GM12878 (cell line): ENCODE measurements around the gene C14orf119. TPM values are rescaled to one million over a fixed set of nuclear protein-coding genes. Genes with fewer than 3 reads are reported as not detected.

Experiments
- ATAC-seq: fragments of 200-7000 bp; cut with Tn5 transposase; 3 replicates; pipeline ENCODE4 v1.9.1; 2020; ENCODE audit warnings: mild to moderate bottlenecking, moderate library complexity
- BruUV-seq: library from RNA; stranded (reverse); fragments of 400-500 nt; replicated peaks from 2 replicates; lab custom pipeline; 2021; lab: Mats Ljungman, UMichigan
- CTCF ChIA-PET: fragments of 300-600 bp; sonication (Branson Sonifier 250); formaldehyde crosslinking; extraction: SDS; loops from one replicate; lab custom pipeline; 2021; ENCODE audit warnings: inconsistent platforms; lab: Yijun Ruan, JAX
- POLR2A ChIA-PET: fragments of 350-600 bp; formaldehyde crosslinking; extraction: SDS; loops from one replicate; lab custom pipeline; 2021; ENCODE audit warnings: inconsistent platforms; lab: Charles Lee
- RAD21 ChIA-PET: fragments of 300-600 bp; sonication (Branson Sonifier 250); formaldehyde crosslinking; loops from one replicate; lab custom pipeline; 2023; ENCODE audit warnings: antibody characterized with exemption; ENCODE audit not compliant: unreplicated experiment; lab: Charles Lee
- SMC1A ChIA-PET: fragments of 300-600 bp; sonication (Branson Sonifier 250); formaldehyde crosslinking; loops from one replicate; lab custom pipeline; 2023; ENCODE audit not compliant: unreplicated experiment, uncharacterized antibody; lab: Charles Lee
- DNase-seq: peaks from one replicate; pipeline ENCODE4 v3.0.0-alpha.2; 2011; ENCODE audit warnings: low read depth, low spot score
- FAIRE-seq: peaks from 3 replicates; lab custom pipeline; 2011; peaks lifted over from hg19 to GRCh38; lab: Jason Lieb, UNC
- H2AFZ ChIP-seq: 2 replicates; pipeline ENCODE4 v1.6.0; 2011; ENCODE audit warnings: low read depth, low read length, control low read depth; ENCODE audit not compliant: control insufficient read depth
- H3K27ac ChIP-seq: 2 replicates; pipeline ENCODE4 v1.5.1; 2011; ENCODE audit warnings: control low read depth; ENCODE audit not compliant: control insufficient read depth, insufficient read depth
- H3K27me3 ChIP-seq, 2 experiments: replicated peaks in 1 of 2; 2 replicates each; pipeline versions ENCODE4 v1.6.0 to v1.6.1; 2011; ENCODE audit warnings: low read length in 1 of 2; ENCODE audit not compliant: control insufficient read depth in 2 of 2, insufficient read depth in 2 of 2
- H3K36me3 ChIP-seq, 2 experiments: 2 replicates each; pipeline ENCODE4 v1.5.1; 2011; ENCODE audit warnings: low read length in 1 of 2; ENCODE audit not compliant: control insufficient read depth in 2 of 2, insufficient read depth in 2 of 2
- H3K4me1 ChIP-seq: 2 replicates; pipeline ENCODE4 v1.6.1; 2011; ENCODE audit warnings: mild to moderate bottlenecking, low read length, moderate library complexity, mixed read lengths; ENCODE audit not compliant: control insufficient read depth, insufficient read depth
- H3K4me2 ChIP-seq: 2 replicates; pipeline ENCODE4 v1.6.0; 2011; ENCODE audit warnings: control low read depth; ENCODE audit not compliant: control insufficient read depth, insufficient read depth
- H3K4me3 ChIP-seq: fragments of 200-600 bp; sonication (generic); 2 replicates; pipeline ENCODE4 v1.5.1; 2016
- H3K79me2 ChIP-seq: 2 replicates; pipeline ENCODE4 v1.6.0; 2011; ENCODE audit warnings: low read length; ENCODE audit not compliant: control insufficient read depth, insufficient read depth
- H3K9ac ChIP-seq: 2 replicates; pipeline ENCODE4 v1.8.0; 2011; ENCODE audit warnings: low read length, control low read depth, mixed read lengths; ENCODE audit not compliant: control insufficient read depth, insufficient read depth
- H3K9me3 ChIP-seq: replicated peaks from 3 replicates; pipeline ENCODE4 v1.5.1; 2011; ENCODE audit warnings: mild to moderate bottlenecking, low read length; ENCODE audit not compliant: control insufficient read depth, insufficient read depth
- H4K20me1 ChIP-seq: 2 replicates; pipeline ENCODE4 v1.6.0; 2011; ENCODE audit not compliant: control insufficient read depth, insufficient read depth
- BRCA1 ChIP-seq: IDR thresholded peaks from 2 replicates; pipeline ENCODE4 v1.6.1; 2011; ENCODE audit warnings: low read depth, low read length, improper control_type of control experiment
- CHD1 ChIP-seq: IDR thresholded peaks from 2 replicates; pipeline ENCODE4 v1.6.1; 2012; ENCODE audit warnings: low read depth, low read length, improper control_type of control experiment
- CHD2 ChIP-seq: IDR thresholded peaks from 2 replicates; pipeline ENCODE4 v1.6.1; 2011; ENCODE audit warnings: low read depth, low read length, improper control_type of control experiment, borderline replicate concordance
- CHD4 ChIP-seq: fragments of 200-600 bp; sonication (generic); IDR thresholded peaks from 2 replicates; pipeline ENCODE4 v1.6.1; 2016; ENCODE audit warnings: mild to moderate bottlenecking
- GABPA ChIP-seq: IDR thresholded peaks from 2 replicates; pipeline ENCODE4 v1.6.1; 2014; ENCODE audit warnings: antibody characterized with exemption, low read depth, mild to moderate bottlenecking, inconsistent platforms
- PAX8 ChIP-seq: fragments of 450-650 bp; IDR thresholded peaks from 2 replicates; pipeline ENCODE4 v1.6.1; 2017; ENCODE audit warnings: mild to moderate bottlenecking, moderate library complexity
- PML ChIP-seq: IDR thresholded peaks from 2 replicates; pipeline ENCODE4 v1.6.1; 2012; ENCODE audit warnings: low read length, inconsistent platforms
- RBBP5 ChIP-seq: fragments of 200-600 bp; sonication (generic); conservative IDR thresholded peaks from 2 replicates; pipeline ENCODE4 v1.6.1; 2016
- SIN3A ChIP-seq: IDR thresholded peaks from 2 replicates; pipeline ENCODE4 v1.6.1; 2012; ENCODE audit warnings: low read depth, low read length, improper control_type of control experiment
- SP1 ChIP-seq: IDR thresholded peaks from one replicate; pipeline ENCODE4 v1.6.1; 2011; ENCODE audit warnings: low read depth, low read length
- SRF ChIP-seq, 2 experiments: IDR thresholded peaks; 2 replicates each; pipeline ENCODE4 v1.6.1; 2011; ENCODE audit warnings: low read depth in 2 of 2, low read length in 2 of 2, mild to moderate bottlenecking in 1 of 2, moderate library complexity in 1 of 2
- STAT1 ChIP-seq: fragments of 450-650 bp; conservative IDR thresholded peaks from 2 replicates; pipeline ENCODE4 v1.6.1; 2014; ENCODE audit warnings: antibody characterized with exemption, mild to moderate bottlenecking
- YBX1 ChIP-seq: fragments of 450-650 bp; IDR thresholded peaks from 2 replicates; pipeline ENCODE4 v1.6.1; 2016; ENCODE audit warnings: antibody characterized with exemption
- ZNF274 ChIP-seq: IDR thresholded peaks from one replicate; pipeline ENCODE4 v1.8.0; 2011; ENCODE audit not compliant: insufficient read length, insufficient read depth
- ZNF622 ChIP-seq: fragments of 450-650 bp; IDR thresholded peaks from 2 replicates; pipeline ENCODE4 v1.6.1; 2017; ENCODE audit warnings: mild to moderate bottlenecking, inconsistent platforms
- WGBS: methylation state at CpG from one replicate; pipeline ENCODE4 v1.1.6; 2016; ENCODE audit warnings: low lambda C conversion rate; ENCODE audit not compliant: insufficient replicate concordance, insufficient coverage; ENCODE audit errors: missing lambda C conversion rate; 5-methylcytosine and 5-hydroxymethylcytosine counted together
- in situ Hi-C: fragments of 300-500 bp; cut with MboI; formaldehyde crosslinking; loops from 9 replicates; pipeline ENCODE4 v1.14.3; 2018; ENCODE audit warnings: mixed read lengths
- intact Hi-C: fragments of 100-400 bp; cut with micrococcal nuclease; formaldehyde crosslinking; loops from one replicate; pipeline ENCODE4 v1.14.2; 2022; ENCODE audit not compliant: unreplicated experiment
- polyA plus RNA-seq, 11 experiments: library from polyadenylated mRNA; depleted of rRNA in 4 of 11; unstranded in 6 of 11; stranded (reverse) in 5 of 11; fragments of >200 nt; fragmentation: Nextera tagmentation in 4 of 11; fragmentation: Illumina TruSeq in 1 of 11; extraction: Ambion mirVana in 4 of 11; extraction: Trizol in 1 of 11; gene quantifications; 1 replicate in 1 of 11; 2 replicates in 10 of 11; pipeline versions ENCODE4 v1.2.1 to v1.2.3, GENCODE V29; 2011 to 2016; ENCODE audit warnings: inconsistent platforms in 2 of 11, missing spikeins in 2 of 11, low read depth in 1 of 11
- total RNA-seq, 4 experiments: library from RNA; depleted of rRNA in 3 of 4; stranded (reverse); fragments of >200 nt in 3 of 4; fragmentation: Illumina TruSeq in 1 of 4; extraction: Trizol in 1 of 4; gene quantifications; 2 replicates each; pipeline versions ENCODE4 v1.2.1 to v1.2.3, GENCODE V29; 2013 to 2021
- TF ChIP-seq, protein P1 (sequence below): fragments of 450-650 bp; IDR thresholded peaks from 2 replicates; pipeline ENCODE4 v1.6.1; 2017; ENCODE audit warnings: mild to moderate bottlenecking, moderate library complexity
- TF ChIP-seq, protein P2 (sequence below): IDR thresholded peaks from 2 replicates; pipeline ENCODE4 v1.6.1; 2012; ENCODE audit warnings: low read depth, low read length, improper control_type of control experiment
- TF ChIP-seq, protein P3 (sequence below): fragments of 450-650 bp; formaldehyde crosslinking; IDR thresholded peaks from 2 replicates; pipeline ENCODE4 v1.4.0; 2022; ENCODE audit warnings: mild to moderate bottlenecking, moderate library complexity

C14orf119 gene
- total and polyA plus RNA-seq, 10 of the 15 experiments (the other 5 are each of a cell fraction or from before 2014, with no cell fraction given), result 32.3 to 228 (median 57.6) TPM

DNA sequence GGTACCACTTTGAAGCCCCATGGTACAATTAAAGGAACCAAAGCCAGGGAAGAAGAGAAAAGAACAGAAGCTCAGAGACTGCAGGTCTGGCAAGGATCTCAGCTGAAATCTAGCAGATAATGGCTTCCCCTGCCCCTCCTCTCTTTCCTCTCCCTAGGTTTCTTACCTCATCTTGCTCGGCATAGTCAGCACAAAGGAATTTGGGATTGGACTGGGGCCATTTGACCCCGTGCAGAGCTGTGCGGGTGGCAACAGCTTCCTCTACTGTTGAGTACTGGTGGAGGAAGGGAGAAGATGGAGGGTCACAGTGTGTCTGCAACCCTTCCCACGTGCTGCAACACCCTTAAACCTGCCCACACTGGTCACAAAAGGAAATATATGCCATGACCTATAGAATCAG, 33.3 kb upstream of the C14orf119 start (continued):
- TF ChIP-seq SRF (IDR thresholded peaks at IDR 0.05; ENCODE audit: low read depth in 2 of 2, low read length in 2 of 2) (no peak), CHD1 (no peak), BRCA1 (no peak)

DNA sequence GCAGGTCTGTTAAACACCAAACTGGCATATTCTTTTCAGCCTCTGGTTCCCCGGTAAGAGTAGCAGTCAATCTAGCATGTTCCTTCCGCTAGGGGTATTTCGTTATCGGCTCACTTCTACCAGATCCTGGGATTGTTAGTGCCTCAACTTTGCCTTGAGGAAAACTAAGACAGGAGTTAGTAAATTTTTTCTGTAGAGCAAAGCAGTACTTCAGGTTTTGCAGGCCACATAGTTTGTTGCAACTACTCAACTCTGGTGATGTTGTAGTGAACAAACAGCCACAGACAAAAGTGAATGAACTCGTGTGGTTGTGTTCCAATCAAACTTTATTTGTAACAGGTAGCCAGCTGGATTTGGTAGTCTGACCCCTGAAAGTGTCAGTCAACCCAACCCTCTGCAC, 31.7 kb upstream of the C14orf119 start:
- no TSS peak for BruUV-seq
- intact Hi-C loops (no loop called here), in situ Hi-C loops (no loop called here)
- Histone ChIP-seq H3K9me3 (no peaks in the 10 kb centered on the region), H3K4me1 (no peaks in the 10 kb centered on the region), H3K27me3 (no peaks in the 10 kb centered on the region), H3K4me3 (no peak overlapping the region), H3K4me2 (no peak overlapping the region), H3K36me3 (peaks cover 41 to 55% of the 10 kb centered on the region in 2 experiments), H2AFZ (no peak overlapping the region), H3K79me2 (peaks cover 12% of the 10 kb centered on the region), H3K27ac (no peak overlapping the region)
- FAIRE-seq (no peak), ATAC-seq (no peak), DNase-seq (no peak)
- POLR2A ChIA-PET, result no interaction called here
- RAD21 ChIA-PET, result no interaction called here
- CTCF ChIA-PET, result interaction anchor here (1.0 to 18.3 kb wide), 6 partner anchors 8 to 88 kb away, joined by 3 to 853 read pairs (median 12); partner anchors contain the start of gene AJUBA
- TF ChIP-seq GABPA (no peak), YBX1 (no peak), ZNF274 (no peak), SP1 (no peak), CHD2 (no peak), PML (no peak), RBBP5 (no peak), SIN3A (no peak), STAT1 (no peak), ZNF622 (no peak), PAX8 (no peak), CHD4 (no peak)
- TF ChIP-seq, protein P1, sequence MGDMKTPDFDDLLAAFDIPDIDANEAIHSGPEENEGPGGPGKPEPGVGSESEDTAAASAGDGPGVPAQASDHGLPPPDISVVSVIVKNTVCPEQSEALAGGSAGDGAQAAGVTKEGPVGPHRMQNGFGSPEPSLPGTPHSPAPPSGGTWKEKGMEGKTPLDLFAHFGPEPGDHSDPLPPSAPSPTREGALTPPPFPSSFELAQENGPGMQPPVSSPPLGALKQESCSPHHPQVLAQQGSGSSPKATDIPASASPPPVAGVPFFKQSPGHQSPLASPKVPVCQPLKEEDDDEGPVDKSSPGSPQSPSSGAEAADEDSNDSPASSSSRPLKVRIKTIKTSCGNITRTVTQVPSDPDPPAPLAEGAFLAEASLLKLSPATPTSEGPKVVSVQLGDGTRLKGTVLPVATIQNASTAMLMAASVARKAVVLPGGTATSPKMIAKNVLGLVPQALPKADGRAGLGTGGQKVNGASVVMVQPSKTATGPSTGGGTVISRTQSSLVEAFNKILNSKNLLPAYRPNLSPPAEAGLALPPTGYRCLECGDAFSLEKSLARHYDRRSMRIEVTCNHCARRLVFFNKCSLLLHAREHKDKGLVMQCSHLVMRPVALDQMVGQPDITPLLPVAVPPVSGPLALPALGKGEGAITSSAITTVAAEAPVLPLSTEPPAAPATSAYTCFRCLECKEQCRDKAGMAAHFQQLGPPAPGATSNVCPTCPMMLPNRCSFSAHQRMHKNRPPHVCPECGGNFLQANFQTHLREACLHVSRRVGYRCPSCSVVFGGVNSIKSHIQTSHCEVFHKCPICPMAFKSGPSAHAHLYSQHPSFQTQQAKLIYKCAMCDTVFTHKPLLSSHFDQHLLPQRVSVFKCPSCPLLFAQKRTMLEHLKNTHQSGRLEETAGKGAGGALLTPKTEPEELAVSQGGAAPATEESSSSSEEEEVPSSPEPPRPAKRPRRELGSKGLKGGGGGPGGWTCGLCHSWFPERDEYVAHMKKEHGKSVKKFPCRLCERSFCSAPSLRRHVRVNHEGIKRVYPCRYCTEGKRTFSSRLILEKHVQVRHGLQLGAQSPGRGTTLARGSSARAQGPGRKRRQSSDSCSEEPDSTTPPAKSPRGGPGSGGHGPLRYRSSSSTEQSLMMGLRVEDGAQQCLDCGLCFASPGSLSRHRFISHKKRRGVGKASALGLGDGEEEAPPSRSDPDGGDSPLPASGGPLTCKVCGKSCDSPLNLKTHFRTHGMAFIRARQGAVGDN, result no peak
- TF ChIP-seq, protein P2, sequence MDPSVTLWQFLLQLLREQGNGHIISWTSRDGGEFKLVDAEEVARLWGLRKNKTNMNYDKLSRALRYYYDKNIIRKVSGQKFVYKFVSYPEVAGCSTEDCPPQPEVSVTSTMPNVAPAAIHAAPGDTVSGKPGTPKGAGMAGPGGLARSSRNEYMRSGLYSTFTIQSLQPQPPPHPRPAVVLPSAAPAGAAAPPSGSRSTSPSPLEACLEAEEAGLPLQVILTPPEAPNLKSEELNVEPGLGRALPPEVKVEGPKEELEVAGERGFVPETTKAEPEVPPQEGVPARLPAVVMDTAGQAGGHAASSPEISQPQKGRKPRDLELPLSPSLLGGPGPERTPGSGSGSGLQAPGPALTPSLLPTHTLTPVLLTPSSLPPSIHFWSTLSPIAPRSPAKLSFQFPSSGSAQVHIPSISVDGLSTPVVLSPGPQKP, result no peak
- TF ChIP-seq, protein P3, sequence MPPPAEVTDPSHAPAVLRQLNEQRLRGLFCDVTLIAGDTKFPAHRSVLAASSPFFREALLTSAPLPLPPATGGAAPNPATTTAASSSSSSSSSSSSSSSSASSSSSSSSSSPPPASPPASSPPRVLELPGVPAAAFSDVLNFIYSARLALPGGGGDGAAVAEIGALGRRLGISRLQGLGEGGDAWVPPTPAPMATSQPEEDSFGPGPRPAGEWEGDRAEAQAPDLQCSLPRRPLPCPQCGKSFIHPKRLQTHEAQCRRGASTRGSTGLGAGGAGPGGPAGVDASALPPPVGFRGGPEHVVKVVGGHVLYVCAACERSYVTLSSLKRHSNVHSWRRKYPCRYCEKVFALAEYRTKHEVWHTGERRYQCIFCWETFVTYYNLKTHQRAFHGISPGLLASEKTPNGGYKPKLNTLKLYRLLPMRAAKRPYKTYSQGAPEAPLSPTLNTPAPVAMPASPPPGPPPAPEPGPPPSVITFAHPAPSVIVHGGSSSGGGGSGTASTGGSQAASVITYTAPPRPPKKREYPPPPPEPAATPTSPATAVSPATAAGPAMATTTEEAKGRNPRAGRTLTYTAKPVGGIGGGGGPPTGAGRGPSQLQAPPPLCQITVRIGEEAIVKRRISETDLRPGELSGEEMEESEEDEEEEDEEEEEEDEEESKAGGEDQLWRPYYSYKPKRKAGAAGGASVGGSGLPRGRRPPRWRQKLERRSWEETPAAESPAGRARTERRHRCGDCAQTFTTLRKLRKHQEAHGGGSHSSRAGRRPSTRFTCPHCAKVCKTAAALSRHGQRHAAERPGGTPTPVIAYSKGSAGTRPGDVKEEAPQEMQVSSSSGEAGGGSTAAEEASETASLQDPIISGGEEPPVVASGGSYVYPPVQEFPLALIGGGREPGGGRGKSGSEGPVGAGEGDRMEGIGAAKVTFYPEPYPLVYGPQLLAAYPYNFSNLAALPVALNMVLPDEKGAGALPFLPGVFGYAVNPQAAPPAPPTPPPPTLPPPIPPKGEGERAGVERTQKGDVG (CRISPR knock-in tag), result no peak
- TF ChIP-seq, all 136 proteins: peak for 0
- 86% methylated on average over 5 of the region's 5 CpGs for WGBS
- no peak overlapping the region for H3K9ac ChIP-seq
- SMC1A ChIA-PET, result interaction anchor here (2.0 kb wide), 2 partner anchors 70 to 77 kb away, joined by 5 to 13 read pairs; no protein-coding TSS in a partner anchor
- H4K20me1 ChIP-seq, result peaks cover 9% of the 10 kb centered on the region; the same call in 1 of the 2 replicates
